H1 (cell line): ENCODE results near the gene TBX3.

Experiments
- EZH2 ChIP-seq: fragments of 200-600 bp; sonication (generic); IDR thresholded peaks from 2 replicates; pipeline ENCODE4 v1.7.1; 2012; ENCODE audit warnings: low read depth, mild to moderate bottlenecking, moderate library complexity, low read length, inconsistent platforms; ENCODE audit not compliant: severe bottlenecking
- TF ChIP-seq, protein P1 (sequence below), 3 experiments: IDR thresholded peaks; 1 replicate in 2 of 3; 2 replicates in 1 of 3; pipeline versions ENCODE4 v1.5.1 to v1.6.1; 2011; ENCODE audit warnings: low read length in 3 of 3, mild to moderate bottlenecking in 3 of 3, inconsistent platforms in 2 of 3, low read depth in 1 of 3, moderate library complexity in 1 of 3; ENCODE audit not compliant: insufficient read depth in 1 of 3; ENCODE audit errors: control extremely low read depth in 1 of 3

DNA sequence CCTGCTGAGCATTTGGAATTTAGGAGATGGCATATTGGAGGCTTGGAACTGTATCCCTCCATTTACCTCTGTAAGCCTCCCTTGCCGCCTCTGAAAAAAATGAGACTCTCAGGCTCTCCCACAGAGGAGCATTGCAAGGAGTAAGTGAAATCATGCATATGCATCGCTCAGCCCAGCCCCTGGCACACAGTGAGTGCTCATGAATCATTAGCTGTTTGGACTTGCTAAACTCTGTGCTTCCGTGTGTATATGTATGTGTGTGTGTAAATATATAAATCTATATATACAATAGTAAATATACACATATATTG is 17.1 kb upstream of the TBX3 start:
- TF ChIP-seq, protein P1, sequence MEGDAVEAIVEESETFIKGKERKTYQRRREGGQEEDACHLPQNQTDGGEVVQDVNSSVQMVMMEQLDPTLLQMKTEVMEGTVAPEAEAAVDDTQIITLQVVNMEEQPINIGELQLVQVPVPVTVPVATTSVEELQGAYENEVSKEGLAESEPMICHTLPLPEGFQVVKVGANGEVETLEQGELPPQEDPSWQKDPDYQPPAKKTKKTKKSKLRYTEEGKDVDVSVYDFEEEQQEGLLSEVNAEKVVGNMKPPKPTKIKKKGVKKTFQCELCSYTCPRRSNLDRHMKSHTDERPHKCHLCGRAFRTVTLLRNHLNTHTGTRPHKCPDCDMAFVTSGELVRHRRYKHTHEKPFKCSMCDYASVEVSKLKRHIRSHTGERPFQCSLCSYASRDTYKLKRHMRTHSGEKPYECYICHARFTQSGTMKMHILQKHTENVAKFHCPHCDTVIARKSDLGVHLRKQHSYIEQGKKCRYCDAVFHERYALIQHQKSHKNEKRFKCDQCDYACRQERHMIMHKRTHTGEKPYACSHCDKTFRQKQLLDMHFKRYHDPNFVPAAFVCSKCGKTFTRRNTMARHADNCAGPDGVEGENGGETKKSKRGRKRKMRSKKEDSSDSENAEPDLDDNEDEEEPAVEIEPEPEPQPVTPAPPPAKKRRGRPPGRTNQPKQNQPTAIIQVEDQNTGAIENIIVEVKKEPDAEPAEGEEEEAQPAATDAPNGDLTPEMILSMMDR (IDR thresholded peaks at IDR 0.05; ENCODE audit: control extremely low read depth in 1 of 3, insufficient read depth in 1 of 3, low read depth in 1 of 3, low read length in 3 of 3), result no peak
- no peak for TF ChIP-seq EZH2
